Endothelial cell of umbilical vein (primary cell): ENCODE data around the gene LAMB4. TPM values are rescaled to one million over a fixed set of nuclear protein-coding genes. Genes with fewer than 3 reads are reported as not detected.

Source experiments
- BruUV-seq: library from RNA; stranded (reverse); fragments of 400-500 nt; replicated peaks from 2 replicates; lab custom pipeline; 2021; lab: Mats Ljungman, UMichigan
- CTCF ChIA-PET: fragments of 300-600, 350-600 bp; sonication (Branson Sonifier 250); formaldehyde crosslinking; loops from one replicate; lab custom pipeline; 2021; ENCODE audit warnings: antibody characterized with exemption, inconsistent platforms; lab: Charles Lee
- POLR2A ChIA-PET: fragments of 300-600, 350-600 bp; sonication (Branson Sonifier 250); formaldehyde crosslinking; loops from one replicate; lab custom pipeline; 2021; ENCODE audit warnings: antibody characterized with exemption, inconsistent platforms; lab: Charles Lee
- DNase-seq: peaks from one replicate; pipeline ENCODE4 v3.0.0-alpha.2; 2011; ENCODE audit warnings: low read depth, low spot score
- FAIRE-seq: peaks from 2 replicates; lab custom pipeline; 2011; peaks lifted over from hg19 to GRCh38; lab: Jason Lieb, UNC
- H2AFZ ChIP-seq: 2 replicates; pipeline ENCODE4 v1.6.0; 2012; ENCODE audit warnings: low read depth, low read length, control low read depth, inconsistent platforms
- H3K27ac ChIP-seq: 2 replicates; pipeline ENCODE4 v1.5.1; 2011; ENCODE audit warnings: low read depth, mild to moderate bottlenecking, control low read depth, low read length, moderate library complexity; ENCODE audit not compliant: insufficient read depth
- H3K27me3 ChIP-seq, 2 experiments: 2 replicates each; pipeline versions ENCODE4 v1.6.0 to v1.6.1; 2011; ENCODE audit warnings: low read length in 2 of 2, mixed read lengths in 1 of 2; ENCODE audit not compliant: control insufficient read depth in 2 of 2, insufficient read depth in 2 of 2
- H3K36me3 ChIP-seq, 2 experiments: 2 replicates in 1 of 2; 3 replicates in 1 of 2; pipeline ENCODE4 v1.5.1; 2011; ENCODE audit warnings: low read length in 2 of 2, mild to moderate bottlenecking in 1 of 2, moderate library complexity in 1 of 2; ENCODE audit not compliant: control insufficient read depth in 2 of 2, insufficient read depth in 2 of 2; ENCODE audit errors: extremely low read depth in 1 of 2
- H3K4me1 ChIP-seq: 3 replicates; pipeline ENCODE4 v1.5.1; 2011; ENCODE audit warnings: mild to moderate bottlenecking, low read length; ENCODE audit not compliant: control insufficient read depth, insufficient read depth; ENCODE audit errors: extremely low read depth
- H3K4me2 ChIP-seq: 2 replicates; pipeline ENCODE4 v1.6.1; 2011; ENCODE audit warnings: low read length, control low read depth, mixed read lengths; ENCODE audit not compliant: insufficient read depth
- H3K4me3 ChIP-seq, 3 experiments: fragments of 200-600 bp in 1 of 3; sonication (generic), shearing (Covaris generic) in 1 of 3; replicated peaks in 1 of 3; 2 replicates each; pipeline ENCODE4 v1.5.1; 2011 to 2016; ENCODE audit warnings: control low read depth in 3 of 3, low read length in 3 of 3, mild to moderate bottlenecking in 2 of 3, inconsistent platforms in 1 of 3, low read depth in 1 of 3, moderate library complexity in 1 of 3; ENCODE audit not compliant: insufficient read depth in 1 of 3
- H3K79me2 ChIP-seq: 2 replicates; pipeline ENCODE4 v1.6.0; 2012; ENCODE audit warnings: low read length, inconsistent platforms; ENCODE audit not compliant: control insufficient read depth, insufficient read depth
- H3K9ac ChIP-seq: replicated peaks from 2 replicates; pipeline ENCODE3; 2011; ENCODE audit warnings: low read length, control low read depth; ENCODE audit not compliant: insufficient read depth; ENCODE audit errors: extremely low read depth
- H3K9me1 ChIP-seq: replicated peaks from 3 replicates; pipeline ENCODE4 v1.6.0; 2011; ENCODE audit warnings: mild to moderate bottlenecking, low read length; ENCODE audit not compliant: control insufficient read depth, insufficient read depth; ENCODE audit errors: extremely low read depth
- H3K9me3 ChIP-seq: replicated peaks from 2 replicates; pipeline ENCODE4 v1.5.1; 2012; ENCODE audit warnings: low read length, inconsistent platforms; ENCODE audit not compliant: control insufficient read depth, insufficient read depth
- H4K20me1 ChIP-seq: replicated peaks from 2 replicates; pipeline ENCODE3; 2011; ENCODE audit warnings: mild to moderate bottlenecking, low read length; ENCODE audit not compliant: control insufficient read depth, insufficient read depth; ENCODE audit errors: extremely low read depth
- CTCF ChIP-seq, 2 donors: IDR thresholded peaks; 1 replicate in 1 of 2; 2 replicates in 1 of 2; pipeline ENCODE4 v1.5.1; 2011; ENCODE audit warnings: low read length in 2 of 2, mild to moderate bottlenecking in 2 of 2, moderate library complexity in 2 of 2, control low read depth in 1 of 2, inconsistent platforms in 1 of 2, low read depth in 1 of 2; ENCODE audit not compliant: insufficient read depth in 1 of 2; ENCODE audit errors: extremely low read depth in 1 of 2
- EZH2 ChIP-seq: IDR thresholded peaks from 2 replicates; pipeline ENCODE4 v1.6.1; 2012; ENCODE audit warnings: borderline replicate concordance, low read depth, mild to moderate bottlenecking, moderate library complexity, low read length, inconsistent platforms; ENCODE audit not compliant: severe bottlenecking
- FOS ChIP-seq: IDR thresholded peaks from 2 replicates; pipeline ENCODE4 v1.6.1; 2011; ENCODE audit warnings: mild to moderate bottlenecking, low read length, moderate library complexity, borderline replicate concordance; ENCODE audit not compliant: insufficient read depth
- GATA2 ChIP-seq: IDR thresholded peaks from 2 replicates; pipeline ENCODE4 v1.7.0; 2011; ENCODE audit warnings: low read depth, mild to moderate bottlenecking, moderate library complexity, mixed read lengths, low read length; ENCODE audit not compliant: insufficient read length, insufficient read depth
- JUN ChIP-seq: IDR thresholded peaks from 2 replicates; pipeline ENCODE4 v1.6.1; 2011; ENCODE audit warnings: borderline replicate concordance, low read depth; ENCODE audit not compliant: insufficient read length, insufficient read depth
- MAX ChIP-seq: IDR thresholded peaks from 2 replicates; pipeline ENCODE4 v1.6.1; 2011; ENCODE audit not compliant: insufficient read depth, insufficient read length
- MYC ChIP-seq: IDR thresholded peaks from one replicate; pipeline ENCODE4 v1.6.1; 2011; ENCODE audit warnings: mild to moderate bottlenecking, low read depth, low read length
- POLR2A ChIP-seq: IDR thresholded peaks from 2 replicates; pipeline ENCODE4 v1.6.1; 2012; ENCODE audit warnings: low read depth, mild to moderate bottlenecking, control low read depth, low read length
- POLR2AphosphoS5 ChIP-seq: IDR thresholded peaks from 2 replicates; pipeline ENCODE4 v1.6.1; 2012; ENCODE audit warnings: low read depth, mild to moderate bottlenecking, control low read depth, low read length, moderate library complexity; ENCODE audit not compliant: insufficient read depth
- dilution Hi-C: fragments of 300-500 bp; cut with MboI; formaldehyde crosslinking; loops from one replicate; pipeline ENCODE4 v1.15.0; 2019; ENCODE audit warnings: low sequenced_read_pairs; ENCODE audit not compliant: extremely low pct_ligation_motif_present
- intact Hi-C: fragments of 100-400 bp; cut with micrococcal nuclease; formaldehyde crosslinking; loops from one replicate; pipeline ENCODE4 v1.10.0; 2022
- polyA plus RNA-seq, 4 experiments: library from polyadenylated mRNA; depleted of rRNA in 3 of 4; stranded (reverse) in 3 of 4; unstranded in 1 of 4; fragments of >200 nt; gene quantifications; 2 replicates each; pipeline versions ENCODE4 v1.2.1 to v1.2.3, GENCODE V29; 2011 to 2012; ENCODE audit warnings: missing spikeins in 1 of 4
- total RNA-seq: library from RNA; stranded (reverse); gene quantifications from 2 replicates; pipeline ENCODE4 v1.2.3, GENCODE V29; 2021

The LAMB4 gene
- total and polyA plus RNA-seq, 2 donors (not counting 3 experiments of a cell fraction or from before 2014, with no cell fraction given), result 0.15 to 0.20 TPM

GRCh38 chr7:107980171-107980570 is 150.0 kb downstream of the LAMB4 start:
- Histone ChIP-seq H3K79me2 (peaks cover 88% of the 10 kb centered on the region), H3K27me3 (no peaks in the 10 kb centered on the region), H3K27ac (no peak overlapping the region), H3K4me1 (peaks cover 11% of the 10 kb centered on the region), H3K9me3 (no peaks in the 10 kb centered on the region), H3K9ac (no peak overlapping the region), H3K4me2 (no peak overlapping the region), H3K4me3 (no peak overlapping the region), H3K9me1 (no peaks in the 10 kb centered on the region), H2AFZ (no peak overlapping the region), H4K20me1 (peaks cover 12% of the 10 kb centered on the region), H3K36me3 (peaks cover 58 to 78% of the 10 kb centered on the region in 2 experiments)
- POLR2A ChIA-PET, result no interaction called here
- BruUV-seq, result no TSS peak
- no peak for DNase-seq
- dilution Hi-C loops, result no loop called here
- no peak for FAIRE-seq
- CTCF ChIA-PET, result interaction anchor here (1.4 to 4.5 kb wide), 5 partner anchors 9 to 166 kb away, joined by 3 to 29 read pairs (median 4); no protein-coding TSS in a partner anchor
- intact Hi-C loops, result no loop called here
- no peak for TF ChIP-seq MAX
- no peak for TF ChIP-seq FOS
- no peak for TF ChIP-seq POLR2A
- TF ChIP-seq GATA2, result no peak
- no peak for TF ChIP-seq CTCF (IDR thresholded peaks at IDR 0.05; ENCODE audit: extremely low read depth in 1 of 2, insufficient read depth in 1 of 2, low read depth in 1 of 2, low read length in 2 of 2)
- no peak for TF ChIP-seq MYC
- TF ChIP-seq JUN, result no peak
- no peak for TF ChIP-seq EZH2
- no peak for TF ChIP-seq POLR2AphosphoS5
